ENCODE measurements around the gene PDIA6. TPM values are rescaled to one million over a fixed set of nuclear protein-coding genes. Genes with fewer than 3 reads are reported as not detected.

The PDIA6 gene
- total and polyA plus RNA-seq, 9 of the 15 experiments (the other 6 are each of a cell fraction or from before 2014, with no cell fraction given): 166 to 268 (median 229) TPM

DNA sequence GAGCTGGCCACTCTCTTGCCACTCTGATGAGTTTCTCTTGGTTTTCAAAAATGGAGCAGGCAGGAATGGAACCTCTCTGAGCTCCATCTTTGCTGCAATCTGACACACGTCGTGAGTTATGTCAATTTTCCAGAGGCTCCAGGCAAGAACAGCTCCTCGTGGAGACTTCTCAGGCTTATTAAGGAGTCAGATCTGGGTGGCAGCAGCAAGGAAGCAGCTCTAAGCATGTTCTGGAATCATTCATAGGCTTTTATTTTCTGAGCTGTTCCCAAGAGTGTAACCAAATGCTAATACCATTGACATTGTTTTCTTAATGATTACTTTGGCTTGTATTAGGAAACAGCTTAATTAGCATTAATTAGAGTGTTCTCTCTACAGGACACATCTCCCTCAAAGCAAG, 26.1 kb upstream of the PDIA6 start:
- FAIRE-seq (no peak), ATAC-seq (no peak), DNase-seq (ENCODE audit: extremely low read depth in 1 of 4, low spot score in 3 of 4) (no peak)
- no peaks in the 10 kb centered on the region; the same call in 1 of the 2 replicates for H4K20me1 ChIP-seq (replicated peaks; ENCODE audit: control insufficient read depth, insufficient read depth, low read length)
- CTCF ChIA-PET (ENCODE audit: low intra/inter-chr PET ratio): no interaction called here
- intact Hi-C loops (cut with micrococcal nuclease) (loop anchor here (10.0 kb wide), 1 partner anchor 576 kb away; no protein-coding TSS in a partner anchor), in situ Hi-C loops (cut with MboI) (loop anchor here (5.0 to 25.0 kb wide), 3 partner anchors 284 to 744 kb away; no protein-coding TSS in a partner anchor)
- TF ChIP-seq NFE2 (IDR thresholded peaks at IDR 0.05; ENCODE audit: low read depth) (no peak), SMC3 (conservative IDR thresholded peaks at IDR 0.05; ENCODE audit: insufficient read depth, low read depth, low read length) (no peak), SIX5 (IDR thresholded peaks at IDR 0.05; ENCODE audit: borderline replicate concordance in 1 of 2, insufficient read depth in 1 of 2, low read depth in 1 of 2, low read length in 2 of 2) (no peak), MYBL2 (IDR thresholded peaks at IDR 0.05; ENCODE audit: low read depth) (no peak), MYBL2 (CRISPR knock-in tag; IDR thresholded peaks at IDR 0.05; ENCODE audit: borderline replicate concordance) (no peak)
- H3K79me2 ChIP-seq (ENCODE audit: control insufficient read depth, insufficient read depth, low read length): no peaks in the 10 kb centered on the region
- BruUV-seq (replicated peaks): no TSS peak
- no peak overlapping the region for H3K9ac ChIP-seq (ENCODE audit: insufficient read depth in 1 of 2, low read depth in 2 of 2, low read length in 2 of 2)
- no peak overlapping the region for H3K4me2 ChIP-seq (ENCODE audit: insufficient read depth, low read length)
- POLR2A ChIA-PET: interaction anchor here (0.8 kb wide), 2 partner anchors 11 to 21 kb away, joined by 3 to 4 read pairs; no protein-coding TSS in a partner anchor
- H3K36me3 ChIP-seq (ENCODE audit: control insufficient read depth, insufficient read depth, low read length): no peaks in the 10 kb centered on the region
- no peak overlapping the region for H2AFZ ChIP-seq (ENCODE audit: low read depth, low read length)
- no peak overlapping the region for H3K4me3 ChIP-seq
- H3K27me3 ChIP-seq (ENCODE audit: control insufficient read depth in 2 of 2, insufficient read depth in 2 of 2, low read length in 2 of 2): peaks cover 4 to 31% of the 10 kb centered on the region in 2 experiments; a peak in 4 of 5 replicates
- peaks cover 0 to 7% of the 10 kb centered on the region in 2 experiments; a peak in 2 of 5 replicates for H3K4me1 ChIP-seq (replicated peaks in 1 of 2; ENCODE audit: control insufficient read depth in 2 of 2, insufficient read depth in 2 of 2, low read length in 2 of 2)
- WGBS (ENCODE audit: insufficient coverage, low coverage, missing lambda C conversion rate): 0% methylated on average over 3 of the region's 3 CpGs
- H3K27ac ChIP-seq (ENCODE audit: extremely low read depth, low read depth, low read length): no peak overlapping the region
- no peaks in the 10 kb centered on the region for H3K9me3 ChIP-seq (replicated peaks; ENCODE audit: control insufficient read depth, insufficient read depth, low read depth, low read length)
- no peaks in the 10 kb centered on the region for H3K9me1 ChIP-seq (ENCODE audit: control insufficient read depth, insufficient read depth, low read length)

Measured in K562 (cell line).